Osteoblast (primary cell): ENCODE results near the gene MAP3K10. TPM values are rescaled to one million over a fixed set of nuclear protein-coding genes. Genes with fewer than 3 reads are reported as not detected.
A peak's percentile ranks its signal among the peaks of the same experiment; 100 is the strongest.

Experiments used
- DNase-seq: peaks from one replicate; pipeline ENCODE4 v3.0.0; 2011; ENCODE audit warnings: low spot score, mixed read lengths; ENCODE audit not compliant: insufficient read length; ENCODE audit errors: missing footprints
- H2AFZ ChIP-seq: 2 replicates; pipeline ENCODE4 v1.6.0; 2011; ENCODE audit warnings: mild to moderate bottlenecking, low read length
- H3K27ac ChIP-seq: 2 replicates; pipeline ENCODE4 v1.5.1; 2011; ENCODE audit warnings: mild to moderate bottlenecking, low read depth, low read length, moderate library complexity
- H3K27me3 ChIP-seq: 2 replicates; pipeline ENCODE4 v1.6.0; 2012; ENCODE audit warnings: mild to moderate bottlenecking, control low read depth, inconsistent platforms, low read length, moderate library complexity; ENCODE audit not compliant: insufficient read depth
- H3K36me3 ChIP-seq: 2 replicates; pipeline ENCODE4 v1.5.1; 2011; ENCODE audit warnings: mild to moderate bottlenecking, low read length, control low read depth, moderate library complexity; ENCODE audit not compliant: insufficient read depth
- H3K4me1 ChIP-seq: 2 replicates; pipeline ENCODE4 v1.5.1; 2011; ENCODE audit warnings: mild to moderate bottlenecking, low read length, control low read depth, moderate library complexity; ENCODE audit not compliant: insufficient read depth
- H3K4me2 ChIP-seq: 2 replicates; pipeline ENCODE4 v1.6.0; 2011; ENCODE audit warnings: mild to moderate bottlenecking, low read length; ENCODE audit not compliant: insufficient read depth
- H3K4me3 ChIP-seq: fragments of 200-600 bp; sonication (generic); 3 replicates; pipeline ENCODE4 v1.5.1; 2012; ENCODE audit warnings: mild to moderate bottlenecking, low read length, inconsistent platforms; ENCODE audit not compliant: insufficient read depth
- H3K79me2 ChIP-seq: 2 replicates; pipeline ENCODE4 v1.6.0; 2012; ENCODE audit warnings: mild to moderate bottlenecking, low read length, control low read depth, inconsistent platforms; ENCODE audit not compliant: insufficient read depth
- H3K9me3 ChIP-seq: 2 replicates; pipeline ENCODE4 v1.5.1; 2011; ENCODE audit warnings: low read depth, low read length, control low read depth
- H4K20me1 ChIP-seq: 2 replicates; pipeline ENCODE4 v1.6.0; 2012; ENCODE audit warnings: mild to moderate bottlenecking, low read length, control low read depth; ENCODE audit not compliant: insufficient read depth
- CTCF ChIP-seq: IDR thresholded peaks from 2 replicates; pipeline ENCODE4 v1.5.1; 2011; ENCODE audit warnings: mild to moderate bottlenecking, low read depth, low read length, moderate library complexity; ENCODE audit errors: extremely low read depth
- total RNA-seq: library from RNA; depleted of rRNA; stranded (reverse); fragments of >200 nt; gene quantifications from 2 replicates; pipeline ENCODE4 v1.2.3, GENCODE V29; 2012

Gene MAP3K10
- total RNA-seq: 8.3 and 9.8 TPM in 2 replicates

GRCh38 chr19:40190891-40191835, at the start of gene MAP3K10:
TSS of gene MAP3K10 (plus strand) at chr19:40191426. CDS start at chr19:40192032, 606 bp downstream.
- peaks cover 6% of the 10 kb centered on the region for H3K79me2 ChIP-seq
- no peaks in the 10 kb centered on the region for H3K36me3 ChIP-seq
- peaks cover 7% of the 10 kb centered on the region for H4K20me1 ChIP-seq
- H3K27ac ChIP-seq: peak within 1 kb of the TSS; percentile 89
- H3K4me2 ChIP-seq: peak within 1 kb of the TSS; percentile 92
- DNase-seq: peak; percentile 98
- H3K4me1 ChIP-seq: peaks cover 14% of the 10 kb centered on the region
- H3K4me3 ChIP-seq: peak within 1 kb of the TSS; percentile 95
- no peaks in the 10 kb centered on the region for H3K27me3 ChIP-seq
- H2AFZ ChIP-seq: peak within 1 kb of the TSS; percentile 96
- no peaks in the 10 kb centered on the region for H3K9me3 ChIP-seq
- TF ChIP-seq CTCF: no peak

- Histone ChIP-seq H2AFZ (no peak overlapping the region), H3K4me3 (no peak overlapping the region), H3K79me2 (no peaks in the 10 kb centered on the region), H3K27ac (no peak overlapping the region), H3K4me2 (no peak overlapping the region), H3K36me3 (no peaks in the 10 kb centered on the region), H3K4me1 (no peaks in the 10 kb centered on the region), H3K9me3 (no peaks in the 10 kb centered on the region), H3K27me3 (peaks cover 2% of the 10 kb centered on the region), H4K20me1 (no peaks in the 10 kb centered on the region)
- no peak for TF ChIP-seq CTCF
- no peak for DNase-seq
Observed at GRCh38 chr19:40141551-40141950, 49.7 kb upstream of the MAP3K10 start.

GRCh38 chr19:40143612-40144011, 47.6 kb upstream of the MAP3K10 start:
- H3K36me3 ChIP-seq: no peaks in the 10 kb centered on the region
- H3K27me3 ChIP-seq: peaks cover 2% of the 10 kb centered on the region
- no peaks in the 10 kb centered on the region for H3K9me3 ChIP-seq
- no peak overlapping the region for H3K27ac ChIP-seq
- H2AFZ ChIP-seq: no peak overlapping the region
- no peaks in the 10 kb centered on the region for H4K20me1 ChIP-seq
- no peaks in the 10 kb centered on the region for H3K79me2 ChIP-seq
- H3K4me2 ChIP-seq: no peak overlapping the region
- peaks cover 9% of the 10 kb centered on the region for H3K4me1 ChIP-seq
- H3K4me3 ChIP-seq: no peak overlapping the region
- no peak for DNase-seq
- TF ChIP-seq CTCF: no peak

- no peaks in the 10 kb centered on the region for H4K20me1 ChIP-seq
- H3K27me3 ChIP-seq: peaks cover 2% of the 10 kb centered on the region
- no peaks in the 10 kb centered on the region for H3K79me2 ChIP-seq
- peaks cover 9% of the 10 kb centered on the region for H3K4me1 ChIP-seq
- no peak overlapping the region for H3K27ac ChIP-seq
- DNase-seq: no peak
- H3K9me3 ChIP-seq: no peaks in the 10 kb centered on the region
- no peak for TF ChIP-seq CTCF
- no peaks in the 10 kb centered on the region for H3K36me3 ChIP-seq
- H2AFZ ChIP-seq: peak overlapping the region; percentile 59
- H3K4me3 ChIP-seq: no peak overlapping the region
- H3K4me2 ChIP-seq: no peak overlapping the region
Observed at GRCh38 chr19:40144151-40144550, 47.1 kb upstream of the MAP3K10 start.
